DOHH2 (cell line): ENCODE results near the gene DLEU7.

Source experiments
- CTCF ChIP-seq: fragments of 200-600 bp; sonication (generic); IDR thresholded peaks from one replicate; pipeline ENCODE4 v1.5.1; 2014; ENCODE audit warnings: antibody characterized with exemption, mild to moderate bottlenecking, low read depth, low read length; ENCODE audit not compliant: poor library complexity, severe bottlenecking
- EZH2phosphoT487 ChIP-seq: fragments of 200-600 bp; sonication (generic); IDR thresholded peaks from 2 replicates; pipeline ENCODE4 v1.6.1; 2017; ENCODE audit warnings: borderline replicate concordance, mild to moderate bottlenecking, antibody characterized with exemption, low read length, moderate library complexity, mixed read lengths

GRCh38 chr13:50891206-50891605, 47.7 kb upstream of the DLEU7 start:
- TF ChIP-seq CTCF = no peak
- no peak for TF ChIP-seq EZH2phosphoT487
